Right cardiac atrium (tissue), 5 donors: ENCODE results near the gene GIMAP6. TPM values are rescaled to one million over a fixed set of nuclear protein-coding genes. Genes with fewer than 3 reads are reported as not detected.
"Not testable (repeated sequence)": the region's sequence is repeated elsewhere in the genome, so short reads cannot be mapped to it uniquely, and the experiment has no call there.

ENCODE experiments used
- ATAC-seq, 2 donors: fragments of 200-7000 bp; cut with Tn5 transposase; one replicate each; pipeline versions ENCODE4 v1.8.0 to v1.9.1; 2020; ENCODE audit warnings: moderate library complexity in 2 of 2, mild to moderate bottlenecking in 1 of 2
- DNase-seq, 3 donors: peaks; one replicate each; pipeline ENCODE4 v3.0.0-alpha.2; 2020
- H3K27ac ChIP-seq: one replicate; pipeline ENCODE4 v1.5.1; 2013; ENCODE audit warnings: mild to moderate bottlenecking, low read length, control low read depth, moderate library complexity
- H3K27me3 ChIP-seq: one replicate; pipeline ENCODE4 v1.6.1; 2013; ENCODE audit not compliant: control insufficient read depth, insufficient read depth
- H3K4me1 ChIP-seq: one replicate; pipeline ENCODE4 v1.6.1; 2013; ENCODE audit warnings: low read length; ENCODE audit not compliant: control insufficient read depth, insufficient read depth
- H3K4me3 ChIP-seq: one replicate; pipeline ENCODE4 v1.5.1; 2013; ENCODE audit warnings: low read length, control low read depth
- H3K9me3 ChIP-seq: one replicate; pipeline ENCODE4 v1.6.1; 2013; ENCODE audit warnings: low read length; ENCODE audit not compliant: control insufficient read depth
- WGBS: extraction: QIAGEN DNeasy Blood & Tissue Kit; methylation state at CpG from one replicate; pipeline ENCODE4 v1.1.7; 2013; 5-methylcytosine and 5-hydroxymethylcytosine counted together
- intact Hi-C, 4 donors: fragments of 100-400 bp; cut with DNase I; formaldehyde crosslinking; loops; one replicate each; pipeline versions ENCODE4 v1.11.0 to v1.14.0; 2022 to 2023
- polyA plus RNA-seq: library from polyadenylated mRNA; stranded (reverse); fragments of 200-250 nt; gene quantifications from one replicate; pipeline ENCODE4 v1.2.3, GENCODE V29; 2013
- total RNA-seq, 4 donors: library from RNA; stranded (reverse); fragmentation: NEBNext Ultra II Directional; extraction: Animal tissue kit (Norgen Biotek cat#: 25700); gene quantifications; one replicate each; pipeline ENCODE4 v1.2.1, GENCODE V29; 2021
- donor health status: healthy with polysubstance abuse.
- donor health status: DM: no; HTN: yes; CAD: no.
- donor health status: DM: no; HTN: no; CAD: no.
- donor health status: DM: no; HTN: yes; CAD: no; lungs with severe emphysema.
- donor health status: DM: yes; HTN: yes; CAD: no.

The GIMAP6 gene
- total and polyA plus RNA-seq, 5 donors = 14.6 to 29.1 (median 22.3) TPM

GRCh38 chr7:150586068-150586784 is 46.0 kb downstream of the GIMAP6 start:
- H3K4me1 ChIP-seq = peaks cover 11% of the 10 kb centered on the region
- DNase-seq = no peak
- intact Hi-C loops = loop anchor here in 1 of 4 donors (5.0 kb wide), 1 partner anchor 41 kb away; no protein-coding TSS in a partner anchor
- H3K27me3 ChIP-seq = no peaks in the 10 kb centered on the region
- H3K4me3 ChIP-seq = no peak overlapping the region
- WGBS = 33% methylated on average over 4 of the region's 4 CpGs
- no peaks in the 10 kb centered on the region for H3K9me3 ChIP-seq
- ATAC-seq = peak; percentile 67 to 75
- H3K27ac ChIP-seq = peak overlapping the region; percentile 87

GRCh38 chr7:150585199-150585598 is 47.0 kb downstream of the GIMAP6 start:
- 85% methylated on average over 7 of the region's 7 CpGs for WGBS
- Histone ChIP-seq H3K4me3 (no peak overlapping the region), H3K27me3 (no peaks in the 10 kb centered on the region), H3K9me3 (no peaks in the 10 kb centered on the region), H3K4me1 (peaks cover 11% of the 10 kb centered on the region), H3K27ac (peak overlapping the region; percentile 62)
- ATAC-seq (no peak), DNase-seq (no peak)
- intact Hi-C loops = loop anchor here in 1 of 4 donors (5.0 kb wide), 1 partner anchor 42 kb away; no protein-coding TSS in a partner anchor

GRCh38 chr7:150580638-150581394 is 51.4 kb downstream of the GIMAP6 start:
- no peak overlapping the region for H3K4me3 ChIP-seq
- H3K27me3 ChIP-seq = no peaks in the 10 kb centered on the region
- no peak overlapping the region for H3K27ac ChIP-seq
- H3K9me3 ChIP-seq = no peaks in the 10 kb centered on the region
- ATAC-seq (no peak), DNase-seq (no peak)
- intact Hi-C loops = loop anchor here in 1 of 4 donors (5.0 kb wide), 1 partner anchor 46 kb away; no protein-coding TSS in a partner anchor
- peaks cover 7% of the 10 kb centered on the region for H3K4me1 ChIP-seq
- WGBS = 90% methylated on average over 3 of the region's 3 CpGs

GRCh38 chr7:150579979-150580637 is 52.1 kb downstream of the GIMAP6 start:
- WGBS = 83% methylated on average over 7 of the region's 7 CpGs
- H3K9me3 ChIP-seq, H3K27me3 ChIP-seq, H3K4me3 ChIP-seq, H3K27ac ChIP-seq, ATAC-seq, H3K4me1 ChIP-seq: not testable (repeated sequence)
- peak in 1 of 3 donors; percentile 29 for DNase-seq
- intact Hi-C loops = loop anchor here in 1 of 4 donors (5.0 kb wide), 1 partner anchor 47 kb away; no protein-coding TSS in a partner anchor

Other genes with a start within 250 kb of the GIMAP6 start
- gene GIMAP8, start 181.8 kb downstream of the GIMAP6 start, total RNA-seq = 10 to 100 TPM; 11.4 to 21.0 (median 12.4) TPM
- gene GIMAP8, start 181.8 kb downstream of the GIMAP6 start, polyA plus RNA-seq = 12.2 TPM
- gene GIMAP7, start 117.5 kb downstream of the GIMAP6 start, total RNA-seq = 10 to 100 TPM; 13.7 to 25.5 (median 14.0) TPM
- 36.1 TPM for gene GIMAP7, start 117.5 kb downstream of the GIMAP6 start, polyA plus RNA-seq
- gene GIMAP4, start 65.0 kb downstream of the GIMAP6 start, total RNA-seq = 10 to 100 TPM; 20.2 to 44.8 (median 24.8) TPM
- gene GIMAP4, start 65.0 kb downstream of the GIMAP6 start, polyA plus RNA-seq = 31.3 TPM
- 1 to 10 TPM; 4.5 to 8.3 (median 6.5) TPM for gene GIMAP2, start 53.3 kb upstream of the GIMAP6 start, total RNA-seq
- 4.1 TPM for gene GIMAP2, start 53.3 kb upstream of the GIMAP6 start, polyA plus RNA-seq
- gene GIMAP1, start 84.2 kb upstream of the GIMAP6 start, total RNA-seq = 1 to 10 TPM; 3.3 to 6.7 (median 4.5) TPM
- gene GIMAP1, start 84.2 kb upstream of the GIMAP6 start, polyA plus RNA-seq = 7.8 TPM
- 10 to 100 TPM in 3 of 4 donors, 1 to 10 TPM in 1; 9.3 to 24.2 (median 11.1) TPM for gene GIMAP5, start 105.0 kb upstream of the GIMAP6 start, total RNA-seq
- gene GIMAP5, start 105.0 kb upstream of the GIMAP6 start, polyA plus RNA-seq = 22.3 TPM
- gene TMEM176B, start 168.0 kb upstream of the GIMAP6 start, total RNA-seq = 100 to 1,000 TPM; 101 to 344 (median 237) TPM
- 114 TPM for gene TMEM176B, start 168.0 kb upstream of the GIMAP6 start, polyA plus RNA-seq
- gene TMEM176A, start 168.4 kb upstream of the GIMAP6 start, total RNA-seq = 100 to 1,000 TPM in 2 of 4 donors, 10 to 100 TPM in 2; 50.8 to 167 (median 126) TPM
- 51.6 TPM for gene TMEM176A, start 168.4 kb upstream of the GIMAP6 start, polyA plus RNA-seq
- gene AOC1, start 220.1 kb upstream of the GIMAP6 start, total RNA-seq = under 1 TPM in 2 of 4 donors, not detected in 2; 0.17 to 0.40 TPM
- gene AOC1, start 220.1 kb upstream of the GIMAP6 start, polyA plus RNA-seq = not detected